Neural cell (in vitro differentiated cells): Measurements from ENCODE around the gene PYGO1.

Experiments
- CTCF ChIP-seq: fragments of 450-650 bp; IDR thresholded peaks from 2 replicates; pipeline ENCODE4 v1.5.1; 2014; ENCODE audit warnings: antibody characterized with exemption, mild to moderate bottlenecking, moderate library complexity; ENCODE audit not compliant: poor library complexity, severe bottlenecking
- POLR2AphosphoS5 ChIP-seq: IDR thresholded peaks from 2 replicates; pipeline ENCODE4 v1.6.1; 2012
- RAD21 ChIP-seq: fragments of 450-650 bp; conservative IDR thresholded peaks from 2 replicates; pipeline ENCODE4 v1.6.1; 2014; ENCODE audit warnings: antibody characterized with exemption, mild to moderate bottlenecking, moderate library complexity
- REST ChIP-seq: IDR thresholded peaks from 2 replicates; pipeline ENCODE4 v1.6.1; 2012; ENCODE audit warnings: borderline replicate concordance

GRCh38 chr15:55532944-55533343 is 55.2 kb downstream of the PYGO1 start:
- TF ChIP-seq RAD21 (no peak), REST (no peak), CTCF (no peak), POLR2AphosphoS5 (no peak)
